Neuron (in vitro differentiated cells): Measurements from ENCODE around the gene BCL10.

Experiments
- H2AFZ ChIP-seq: one replicate; pipeline ENCODE4 v1.6.1; 2013; ENCODE audit warnings: low read depth, mild to moderate bottlenecking, inconsistent platforms, low read length, moderate library complexity
- H3K27me3 ChIP-seq: one replicate; pipeline ENCODE4 v1.6.1; 2013; ENCODE audit warnings: low read length; ENCODE audit not compliant: insufficient read depth
- H3K36me3 ChIP-seq: one replicate; pipeline ENCODE4 v1.6.1; 2013; ENCODE audit warnings: low read length; ENCODE audit not compliant: insufficient read depth
- H3K4me1 ChIP-seq: one replicate; pipeline ENCODE4 v1.6.1; 2013; ENCODE audit warnings: low read length; ENCODE audit not compliant: insufficient read depth
- H3K4me3 ChIP-seq: 2 replicates; pipeline ENCODE4 v1.5.1; 2013; ENCODE audit warnings: mild to moderate bottlenecking, low read length, moderate library complexity
- H3K9me3 ChIP-seq: one replicate; pipeline ENCODE4 v1.6.1; 2013; ENCODE audit warnings: low read length

BCL10 gene

GRCh38 chr1:85290826-85291225 is 14.4 kb upstream of the BCL10 start:
- Histone ChIP-seq H3K4me3 (no peak overlapping the region), H3K4me1 (no peaks in the 10 kb centered on the region), H3K36me3 (no peaks in the 10 kb centered on the region), H3K27me3 (no peaks in the 10 kb centered on the region), H2AFZ (no peak overlapping the region), H3K9me3 (no peaks in the 10 kb centered on the region)

GRCh38 chr1:85289848-85290335 is 13.5 kb upstream of the BCL10 start:
- no peak overlapping the region for H2AFZ ChIP-seq
- H3K9me3 ChIP-seq = no peaks in the 10 kb centered on the region
- H3K36me3 ChIP-seq = no peaks in the 10 kb centered on the region
- no peaks in the 10 kb centered on the region for H3K4me1 ChIP-seq
- H3K4me3 ChIP-seq = no peak overlapping the region
- H3K27me3 ChIP-seq = no peaks in the 10 kb centered on the region

- H2AFZ ChIP-seq = no peak overlapping the region
- H3K4me1 ChIP-seq = no peaks in the 10 kb centered on the region
- peaks cover 2% of the 10 kb centered on the region for H3K9me3 ChIP-seq
- no peak overlapping the region for H3K4me3 ChIP-seq
- no peaks in the 10 kb centered on the region for H3K27me3 ChIP-seq
- no peaks in the 10 kb centered on the region for H3K36me3 ChIP-seq
Observed at GRCh38 chr1:85289207-85289847, 12.9 kb upstream of the BCL10 start.

- Histone ChIP-seq H3K27me3 (no peaks in the 10 kb centered on the region), H3K4me3 (no peak overlapping the region), H3K9me3 (peaks cover 2% of the 10 kb centered on the region)
Observed at GRCh38 chr1:85284202-85284601, 7.8 kb upstream of the BCL10 start.

GRCh38 chr1:85283475-85284199 is 7.2 kb upstream of the BCL10 start:
- Histone ChIP-seq H3K4me3 (no peak overlapping the region), H2AFZ (no peak overlapping the region), H3K4me1 (no peaks in the 10 kb centered on the region), H3K9me3 (peaks cover 2% of the 10 kb centered on the region), H3K27me3 (no peaks in the 10 kb centered on the region), H3K36me3 (no peaks in the 10 kb centered on the region)

More at GRCh38 chr1:85284202-85284601, 7.8 kb upstream of the BCL10 start:
- no peaks in the 10 kb centered on the region for H3K4me1 ChIP-seq
- H3K36me3 ChIP-seq = no peaks in the 10 kb centered on the region
- H2AFZ ChIP-seq = no peak overlapping the region

GRCh38 chr1:85282424-85282823 is 6.0 kb upstream of the BCL10 start:
- Histone ChIP-seq H3K9me3 (peaks cover 2% of the 10 kb centered on the region), H3K4me1 (no peaks in the 10 kb centered on the region), H3K27me3 (no peaks in the 10 kb centered on the region), H3K4me3 (no peak overlapping the region), H2AFZ (no peak overlapping the region), H3K36me3 (no peaks in the 10 kb centered on the region)

- peaks cover 2% of the 10 kb centered on the region for H3K9me3 ChIP-seq
- H3K36me3 ChIP-seq = no peaks in the 10 kb centered on the region
- no peak overlapping the region for H2AFZ ChIP-seq
- H3K4me3 ChIP-seq = no peak overlapping the region
- peaks cover 2% of the 10 kb centered on the region for H3K4me1 ChIP-seq
- H3K27me3 ChIP-seq = no peaks in the 10 kb centered on the region
Observed at GRCh38 chr1:85280636-85281035, 4.2 kb upstream of the BCL10 start.

- Histone ChIP-seq H3K36me3 (no peaks in the 10 kb centered on the region), H3K4me1 (peaks cover 11% of the 10 kb centered on the region), H3K9me3 (peaks cover 2% of the 10 kb centered on the region), H3K27me3 (no peaks in the 10 kb centered on the region), H3K4me3 (no peak overlapping the region), H2AFZ (no peak overlapping the region)
Observed at GRCh38 chr1:85279458-85280080, 3.1 kb upstream of the BCL10 start.

GRCh38 chr1:85278853-85279314 is 2.5 kb upstream of the BCL10 start:
- Histone ChIP-seq H3K9me3 (no peaks in the 10 kb centered on the region), H3K4me1 (peaks cover 15% of the 10 kb centered on the region), H3K36me3 (no peaks in the 10 kb centered on the region), H3K27me3 (no peaks in the 10 kb centered on the region), H3K4me3 (no peak overlapping the region), H2AFZ (no peak overlapping the region)

GRCh38 chr1:85277802-85278201 is 1.4 kb upstream of the BCL10 start:
- Histone ChIP-seq H3K36me3 (no peaks in the 10 kb centered on the region), H3K9me3 (no peaks in the 10 kb centered on the region), H2AFZ (no peak overlapping the region), H3K27me3 (no peaks in the 10 kb centered on the region), H3K4me1 (peaks cover 15% of the 10 kb centered on the region), H3K4me3 (no peak overlapping the region)

- peak overlapping the region; percentile 75 for H3K4me3 ChIP-seq
- no peaks in the 10 kb centered on the region for H3K9me3 ChIP-seq
- no peaks in the 10 kb centered on the region for H3K36me3 ChIP-seq
- H3K4me1 ChIP-seq = peaks cover 15% of the 10 kb centered on the region
- peak overlapping the region; percentile 70 for H2AFZ ChIP-seq
- H3K27me3 ChIP-seq = no peaks in the 10 kb centered on the region
Observed at GRCh38 chr1:85276978-85277639, 677 bp upstream of the BCL10 start.

- H2AFZ ChIP-seq = peak overlapping the region; percentile 3
- peaks cover 3% of the 10 kb centered on the region for H3K36me3 ChIP-seq
- peaks cover 15% of the 10 kb centered on the region for H3K4me1 ChIP-seq
- no peaks in the 10 kb centered on the region for H3K9me3 ChIP-seq
- peak overlapping the region; percentile 75 for H3K4me3 ChIP-seq
- H3K27me3 ChIP-seq = no peaks in the 10 kb centered on the region
Observed at GRCh38 chr1:85275701-85276214, 674 bp downstream of the BCL10 start.
